Memory B cell (primary cell): Measurements from ENCODE around the gene DAB1.

Source experiments
- ATAC-seq: fragments of 150-1000 bp; cut with Tn5 transposase; 2 replicates; pipeline ENCODE4 v1.10.0; 2021; ENCODE audit warnings: low read depth, mild to moderate bottlenecking, moderate library complexity
- DNase-seq, 2 donors: peaks; one replicate each; pipeline ENCODE4 v3.0.0; 2022; ENCODE audit warnings: low spot score in 2 of 2
- H3K27ac Mint-ChIP-seq: one replicate; pipeline ENCODE4 v1.8.0; 2022; ENCODE audit warnings: mild to moderate bottlenecking, moderate library complexity, mixed read lengths
- H3K27me3 Mint-ChIP-seq: one replicate; pipeline ENCODE4 v1.8.0; 2022; ENCODE audit warnings: mixed read lengths
- H3K36me3 Mint-ChIP-seq: one replicate; pipeline ENCODE4 v1.8.0; 2022; ENCODE audit warnings: mild to moderate bottlenecking, mixed read lengths
- H3K4me1 Mint-ChIP-seq: one replicate; pipeline ENCODE4 v1.8.0; 2022; ENCODE audit warnings: mixed read lengths
- H3K4me3 Mint-ChIP-seq: one replicate; pipeline ENCODE4 v1.8.0; 2022; ENCODE audit warnings: mild to moderate bottlenecking, moderate library complexity, mixed read lengths
- H3K9me3 Mint-ChIP-seq: one replicate; pipeline ENCODE4 v1.8.0; 2022; ENCODE audit warnings: mixed read lengths

DAB1 gene

DNA sequence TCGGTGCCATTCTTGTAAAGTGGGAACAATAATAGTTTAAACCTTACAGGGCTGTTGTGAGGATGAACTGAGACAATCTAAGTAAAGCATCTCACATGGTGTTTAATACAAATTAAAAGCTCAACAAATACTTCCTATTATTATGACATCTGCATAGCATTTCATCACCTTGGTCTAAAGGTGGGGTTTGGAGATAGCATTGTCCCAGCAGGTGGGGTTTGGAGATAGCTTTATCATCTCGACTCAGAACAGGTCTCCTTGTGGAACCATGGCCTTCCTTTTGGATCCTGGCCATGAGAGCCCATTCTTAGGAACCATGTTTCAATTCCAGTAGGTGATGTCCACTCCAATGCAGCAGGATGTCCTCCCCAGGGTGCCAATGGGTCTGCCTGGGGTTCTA lies 437.5 kb downstream of the DAB1 start:
- no peak overlapping the region for H3K4me3 Mint-ChIP-seq
- peaks cover 4% of the 10 kb centered on the region for H3K27me3 Mint-ChIP-seq
- no peak overlapping the region for H3K27ac Mint-ChIP-seq
- ATAC-seq: no peak
- H3K9me3 Mint-ChIP-seq: no peaks in the 10 kb centered on the region
- no peak for DNase-seq
- no peaks in the 10 kb centered on the region for H3K4me1 Mint-ChIP-seq
- H3K36me3 Mint-ChIP-seq: no peaks in the 10 kb centered on the region

DNA sequence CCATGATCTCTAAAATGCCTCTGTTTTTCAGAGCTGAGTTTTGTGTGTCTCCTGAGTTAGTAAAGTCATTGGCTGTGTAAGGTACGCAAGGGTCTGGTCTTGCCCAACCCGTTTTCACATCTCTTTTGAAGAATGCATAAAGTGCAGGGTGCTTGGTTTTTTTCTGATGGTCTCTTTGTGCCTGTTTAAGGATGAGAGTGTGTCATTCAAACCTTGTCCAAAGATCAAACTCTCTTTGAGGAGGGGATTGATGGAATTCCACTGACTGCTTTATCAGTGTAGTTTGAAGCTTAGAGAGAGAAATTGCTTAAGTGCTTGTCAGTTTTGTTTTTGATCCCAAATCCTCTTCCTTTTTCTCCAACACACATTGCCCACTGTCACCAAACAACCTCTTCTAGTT lies 438.0 kb downstream of the DAB1 start:
- no peak overlapping the region for H3K4me3 Mint-ChIP-seq
- ATAC-seq: no peak
- no peaks in the 10 kb centered on the region for H3K36me3 Mint-ChIP-seq
- H3K9me3 Mint-ChIP-seq: no peaks in the 10 kb centered on the region
- no peak for DNase-seq
- H3K27ac Mint-ChIP-seq: no peak overlapping the region
- H3K4me1 Mint-ChIP-seq: no peaks in the 10 kb centered on the region
- peaks cover 4% of the 10 kb centered on the region for H3K27me3 Mint-ChIP-seq

- no peaks in the 10 kb centered on the region for H3K4me1 Mint-ChIP-seq
- no peak overlapping the region for H3K4me3 Mint-ChIP-seq
- peaks cover 4% of the 10 kb centered on the region for H3K27me3 Mint-ChIP-seq
- no peaks in the 10 kb centered on the region for H3K36me3 Mint-ChIP-seq
- no peaks in the 10 kb centered on the region for H3K9me3 Mint-ChIP-seq
- DNase-seq (no peak), ATAC-seq (no peak)
- H3K27ac Mint-ChIP-seq: no peak overlapping the region
Measured at GRCh38 chr1:56983484-56983883, 440.4 kb downstream of the DAB1 start.

- no peak overlapping the region for H3K4me3 Mint-ChIP-seq
- ATAC-seq (no peak), DNase-seq (no peak)
- no peak overlapping the region for H3K27ac Mint-ChIP-seq
- no peaks in the 10 kb centered on the region for H3K36me3 Mint-ChIP-seq
- H3K9me3 Mint-ChIP-seq: peaks cover 2% of the 10 kb centered on the region
- H3K4me1 Mint-ChIP-seq: no peaks in the 10 kb centered on the region
- peaks cover 7% of the 10 kb centered on the region for H3K27me3 Mint-ChIP-seq
Measured at GRCh38 chr1:56979986-56980755, 443.7 kb downstream of the DAB1 start.

DNA sequence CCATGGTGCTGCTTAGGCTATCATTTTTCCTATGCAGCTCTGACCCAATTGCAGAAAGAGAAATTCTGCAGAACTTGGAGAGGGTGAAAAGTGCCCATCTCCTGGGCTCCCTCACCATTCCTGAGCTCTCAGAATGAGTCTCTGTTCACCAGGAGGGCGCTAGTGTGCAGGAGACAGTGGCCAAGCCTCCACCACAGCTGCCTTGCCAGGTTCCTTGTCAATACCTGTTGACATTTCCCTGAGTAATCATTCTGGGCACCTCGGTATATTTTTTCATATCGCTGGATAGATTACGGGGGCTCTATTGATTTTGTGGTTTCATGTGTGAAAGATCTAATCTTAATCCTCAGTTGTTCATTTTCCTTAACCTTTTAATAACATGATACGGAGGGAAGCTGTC lies 445.0 kb downstream of the DAB1 start:
- H3K4me3 Mint-ChIP-seq: no peak overlapping the region
- H3K27me3 Mint-ChIP-seq: peaks cover 6% of the 10 kb centered on the region

DNA sequence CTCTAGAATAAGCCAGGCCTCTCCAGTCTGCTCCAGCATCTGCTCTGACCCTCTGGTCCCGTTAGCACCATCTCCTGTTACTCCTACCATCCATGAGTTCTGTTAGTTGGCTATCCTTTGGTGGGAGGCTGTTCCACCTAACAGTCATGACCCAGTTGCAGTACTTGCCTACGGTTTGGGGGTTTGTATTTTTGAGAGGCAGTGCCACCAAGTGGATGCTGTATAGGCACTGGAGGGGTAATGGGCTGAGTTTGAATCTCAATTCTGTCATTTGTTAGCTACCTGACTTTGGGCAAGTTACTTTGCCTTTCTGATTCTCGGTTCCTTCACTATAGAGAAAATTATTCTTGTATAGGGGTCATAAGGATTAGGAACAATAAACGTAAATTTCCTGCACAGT lies 445.9 kb downstream of the DAB1 start:
- DNase-seq (no peak), ATAC-seq (no peak)
- H3K9me3 Mint-ChIP-seq: peaks cover 2% of the 10 kb centered on the region
- H3K27me3 Mint-ChIP-seq: peaks cover 3% of the 10 kb centered on the region
- H3K4me3 Mint-ChIP-seq: no peak overlapping the region
- no peaks in the 10 kb centered on the region for H3K4me1 Mint-ChIP-seq
- no peaks in the 10 kb centered on the region for H3K36me3 Mint-ChIP-seq
- H3K27ac Mint-ChIP-seq: no peak overlapping the region

More for the DNA sequence above, 445.0 kb downstream of the DAB1 start:
- H3K27ac Mint-ChIP-seq: no peak overlapping the region
- no peak for ATAC-seq
- H3K9me3 Mint-ChIP-seq: peaks cover 2% of the 10 kb centered on the region
- H3K36me3 Mint-ChIP-seq: no peaks in the 10 kb centered on the region
- no peak for DNase-seq
- H3K4me1 Mint-ChIP-seq: no peaks in the 10 kb centered on the region

- Mint-ChIP-seq H3K4me3 (no peak overlapping the region), H3K27me3 (peaks cover 5% of the 10 kb centered on the region), H3K27ac (no peak overlapping the region), H3K9me3 (peaks cover 2% of the 10 kb centered on the region), H3K4me1 (no peaks in the 10 kb centered on the region), H3K36me3 (no peaks in the 10 kb centered on the region)
- DNase-seq (no peak), ATAC-seq (no peak)
Measured at GRCh38 chr1:56975446-56975845, 448.4 kb downstream of the DAB1 start.

DNA sequence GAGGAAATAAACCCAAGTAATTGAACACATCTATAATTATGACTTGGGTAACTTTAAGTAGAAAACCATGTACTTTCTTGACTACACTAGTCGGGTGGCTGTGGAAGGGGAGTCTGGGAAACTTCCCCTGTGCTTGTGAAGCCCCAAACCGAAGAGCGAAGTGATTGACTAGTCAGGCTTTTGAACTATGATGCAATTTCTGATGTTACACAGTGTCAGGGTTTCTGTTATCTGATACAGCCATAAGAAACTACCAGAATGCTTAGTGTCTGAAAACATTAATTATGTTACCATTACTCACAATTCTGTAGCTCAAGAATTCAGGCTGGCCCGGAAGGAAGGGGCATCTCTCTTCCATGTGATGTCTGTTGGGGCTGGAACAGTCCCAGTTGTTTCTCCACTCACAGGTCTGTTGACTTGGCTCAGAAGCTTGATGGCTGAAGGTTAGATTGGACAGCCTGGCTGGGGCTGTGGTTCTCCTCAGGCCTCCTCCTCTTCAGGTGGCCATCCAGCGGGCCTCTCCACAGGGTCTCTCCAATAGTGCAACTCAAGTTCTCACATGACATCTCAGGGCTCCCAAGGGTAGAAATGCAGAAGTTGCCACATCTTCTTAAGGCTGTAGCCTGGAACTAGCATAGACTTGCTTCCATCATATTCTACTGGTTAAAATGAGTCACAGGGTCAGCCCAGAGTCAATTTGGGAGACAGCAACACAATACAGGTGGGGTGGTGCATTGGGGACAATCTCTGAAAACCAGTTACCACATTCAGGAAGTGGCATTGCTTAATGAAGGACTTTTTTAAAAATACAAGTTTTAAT lies 449.7 kb downstream of the DAB1 start:
- H3K4me3 Mint-ChIP-seq: no peak overlapping the region
- no peaks in the 10 kb centered on the region for H3K36me3 Mint-ChIP-seq
- peaks cover 9% of the 10 kb centered on the region for H3K27me3 Mint-ChIP-seq
- no peak for DNase-seq
- peaks cover 2% of the 10 kb centered on the region for H3K9me3 Mint-ChIP-seq
- H3K27ac Mint-ChIP-seq: no peak overlapping the region
- no peak for ATAC-seq
- no peaks in the 10 kb centered on the region for H3K4me1 Mint-ChIP-seq

DNA sequence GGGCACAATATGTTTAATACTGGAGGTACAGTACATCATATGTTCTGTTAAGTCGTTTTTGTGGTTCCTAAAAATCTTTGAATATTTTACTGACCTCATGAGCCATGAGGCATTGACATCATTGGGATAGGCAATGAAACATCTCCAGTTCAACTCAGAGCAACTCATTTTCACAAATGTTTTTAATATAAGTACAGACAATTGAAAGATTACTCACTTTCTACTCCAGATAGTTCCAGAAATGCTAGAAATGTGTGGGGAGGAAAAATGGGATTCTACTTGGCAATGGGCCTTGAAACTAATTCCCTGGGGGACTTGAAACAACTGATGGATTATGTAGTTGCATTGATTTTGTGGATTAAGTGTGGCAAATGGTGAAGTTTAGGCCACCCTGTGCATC lies 450.9 kb downstream of the DAB1 start:
- H3K4me1 Mint-ChIP-seq: no peaks in the 10 kb centered on the region
- no peak overlapping the region for H3K4me3 Mint-ChIP-seq
- ATAC-seq (no peak), DNase-seq (no peak)
- H3K36me3 Mint-ChIP-seq: no peaks in the 10 kb centered on the region
- H3K27me3 Mint-ChIP-seq: peaks cover 9% of the 10 kb centered on the region
- H3K9me3 Mint-ChIP-seq: peaks cover 4% of the 10 kb centered on the region
- no peak overlapping the region for H3K27ac Mint-ChIP-seq

DNA sequence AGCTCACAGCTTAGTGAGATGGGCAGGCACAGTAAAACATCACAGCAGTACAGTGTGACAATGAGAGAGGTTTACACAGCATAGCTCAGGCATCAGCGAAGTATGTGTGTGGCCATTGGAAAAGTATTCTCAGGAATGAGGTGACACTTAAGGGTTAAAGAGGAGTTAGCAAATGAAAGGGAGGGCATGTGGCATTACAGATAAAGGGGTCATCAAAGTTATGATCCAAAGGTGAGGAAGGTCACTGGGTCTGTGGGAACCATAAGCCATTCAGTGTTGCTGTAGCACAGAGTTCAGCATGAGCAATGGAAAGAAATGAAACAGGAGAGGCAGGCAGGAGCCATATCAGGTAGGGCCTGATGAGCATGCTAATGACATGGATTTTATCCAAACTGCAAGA lies 453.6 kb downstream of the DAB1 start:
- Mint-ChIP-seq H3K4me1 (no peaks in the 10 kb centered on the region), H3K27me3 (peaks cover 8% of the 10 kb centered on the region), H3K9me3 (peaks cover 2% of the 10 kb centered on the region), H3K36me3 (no peaks in the 10 kb centered on the region), H3K4me3 (no peak overlapping the region), H3K27ac (no peak overlapping the region)
- DNase-seq: no peak
- no peak for ATAC-seq

- Mint-ChIP-seq H3K4me3 (no peak overlapping the region), H3K27ac (no peak overlapping the region), H3K9me3 (peaks cover 2% of the 10 kb centered on the region), H3K36me3 (no peaks in the 10 kb centered on the region), H3K27me3 (peaks cover 12% of the 10 kb centered on the region), H3K4me1 (no peaks in the 10 kb centered on the region)
- DNase-seq: no peak
- no peak for ATAC-seq
Measured at GRCh38 chr1:56968878-56969495, 454.9 kb downstream of the DAB1 start.

DNA sequence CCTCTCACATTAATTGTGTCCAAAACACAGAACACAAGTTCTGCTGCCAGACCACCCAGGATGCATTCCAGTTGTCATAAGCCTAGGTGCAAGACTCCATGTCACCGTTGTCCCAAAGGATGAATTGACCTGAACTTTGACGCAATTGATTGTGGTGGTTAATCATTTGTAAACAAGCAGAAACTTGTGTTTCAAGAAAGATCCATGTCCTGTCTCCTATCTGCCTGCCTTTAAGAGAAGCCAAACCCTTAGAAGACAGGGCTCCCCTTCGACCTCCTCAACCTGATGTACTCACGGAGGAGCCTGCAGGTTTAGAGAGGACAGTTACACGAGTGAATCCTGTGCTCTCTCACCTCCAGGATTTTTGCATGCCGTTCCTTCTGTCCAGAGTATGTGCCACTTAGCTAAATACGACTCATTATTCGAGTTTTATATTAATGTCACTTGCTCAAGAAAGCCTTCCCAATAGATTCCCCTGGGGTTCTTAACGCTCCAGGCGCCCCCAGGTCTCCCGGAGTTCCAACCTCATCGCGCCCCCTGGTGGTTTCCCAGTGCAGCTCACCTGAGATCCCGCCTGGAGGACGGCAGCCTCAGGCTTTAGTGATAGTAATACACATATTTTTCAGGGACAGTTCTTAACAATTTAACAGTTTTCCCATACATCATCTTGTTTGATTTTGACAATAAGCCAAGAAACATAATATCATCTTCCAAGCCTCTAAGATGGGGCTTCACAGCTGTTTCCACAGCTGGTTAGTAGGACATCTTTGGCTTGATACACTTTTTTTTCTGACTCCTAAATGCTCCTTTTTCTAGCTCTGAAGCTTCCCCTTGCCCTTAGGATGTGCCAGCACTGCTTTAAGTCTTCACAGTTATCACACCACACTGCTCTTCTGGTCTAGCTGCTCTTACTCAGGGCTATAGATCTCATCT lies 455.7 kb downstream of the DAB1 start:
- no peak overlapping the region for H3K27ac Mint-ChIP-seq
- DNase-seq (no peak), ATAC-seq (no peak)
- H3K27me3 Mint-ChIP-seq: peaks cover 12% of the 10 kb centered on the region
- H3K4me3 Mint-ChIP-seq: no peak overlapping the region
- no peaks in the 10 kb centered on the region for H3K36me3 Mint-ChIP-seq
- H3K4me1 Mint-ChIP-seq: no peaks in the 10 kb centered on the region
- H3K9me3 Mint-ChIP-seq: peaks cover 2% of the 10 kb centered on the region

DNA sequence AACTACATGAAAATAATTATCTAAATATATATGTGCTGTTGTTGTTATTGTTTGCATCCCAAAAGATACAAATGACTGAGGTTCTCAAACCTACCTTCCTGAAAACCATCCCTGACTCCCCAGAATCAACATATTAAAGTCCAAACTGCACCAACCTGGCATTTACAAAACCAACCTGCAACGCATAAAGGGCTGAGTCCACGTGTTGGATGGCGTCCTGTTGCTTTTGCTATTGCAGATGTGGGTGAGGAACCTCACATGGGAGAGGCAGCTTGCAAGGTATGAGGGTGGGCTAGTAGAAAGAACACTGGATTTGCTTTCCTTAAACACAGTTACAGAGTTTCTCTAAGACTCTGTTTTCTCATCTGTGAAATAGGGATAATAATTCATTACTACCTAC lies 456.5 kb downstream of the DAB1 start:
- no peak for ATAC-seq
- H3K4me1 Mint-ChIP-seq: no peaks in the 10 kb centered on the region
- no peak overlapping the region for H3K4me3 Mint-ChIP-seq
- no peak for DNase-seq
- H3K27ac Mint-ChIP-seq: no peak overlapping the region
- peaks cover 12% of the 10 kb centered on the region for H3K27me3 Mint-ChIP-seq
- no peaks in the 10 kb centered on the region for H3K36me3 Mint-ChIP-seq
- peaks cover 2% of the 10 kb centered on the region for H3K9me3 Mint-ChIP-seq

DNA sequence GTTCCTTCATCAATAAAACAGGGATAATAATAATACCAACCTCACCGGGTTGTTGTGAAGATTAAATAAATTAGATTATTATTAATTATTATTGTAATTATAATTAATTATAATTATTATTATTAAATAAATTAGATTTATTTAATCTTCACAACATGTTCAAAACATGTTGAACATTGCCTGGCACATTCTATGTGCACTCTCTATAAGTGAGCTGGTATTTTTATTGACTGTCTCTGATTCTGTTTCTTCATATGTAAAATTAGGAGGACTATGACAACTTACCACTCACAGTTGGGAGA lies 457.2 kb downstream of the DAB1 start:
- DNase-seq: no peak
- H3K9me3 Mint-ChIP-seq: peaks cover 2% of the 10 kb centered on the region
- H3K36me3 Mint-ChIP-seq: no peaks in the 10 kb centered on the region
- no peaks in the 10 kb centered on the region for H3K4me1 Mint-ChIP-seq
- H3K4me3 Mint-ChIP-seq: no peak overlapping the region
- H3K27me3 Mint-ChIP-seq: peaks cover 12% of the 10 kb centered on the region
- no peak overlapping the region for H3K27ac Mint-ChIP-seq
- no peak for ATAC-seq
